NCI-H2029 treated with DMSO at 0.1 percent for 48 hours (cell line): ENCODE measurements around the gene ITGB5.
"Not testable (repeated sequence)": the region's sequence is repeated elsewhere in the genome, so short reads cannot be mapped to it uniquely, and the experiment has no call there.

Experiments used
- DNase-seq: peaks from one replicate; lab custom pipeline; 2025; lab: John Stamatoyannopoulos, UW

ITGB5 gene

DNA sequence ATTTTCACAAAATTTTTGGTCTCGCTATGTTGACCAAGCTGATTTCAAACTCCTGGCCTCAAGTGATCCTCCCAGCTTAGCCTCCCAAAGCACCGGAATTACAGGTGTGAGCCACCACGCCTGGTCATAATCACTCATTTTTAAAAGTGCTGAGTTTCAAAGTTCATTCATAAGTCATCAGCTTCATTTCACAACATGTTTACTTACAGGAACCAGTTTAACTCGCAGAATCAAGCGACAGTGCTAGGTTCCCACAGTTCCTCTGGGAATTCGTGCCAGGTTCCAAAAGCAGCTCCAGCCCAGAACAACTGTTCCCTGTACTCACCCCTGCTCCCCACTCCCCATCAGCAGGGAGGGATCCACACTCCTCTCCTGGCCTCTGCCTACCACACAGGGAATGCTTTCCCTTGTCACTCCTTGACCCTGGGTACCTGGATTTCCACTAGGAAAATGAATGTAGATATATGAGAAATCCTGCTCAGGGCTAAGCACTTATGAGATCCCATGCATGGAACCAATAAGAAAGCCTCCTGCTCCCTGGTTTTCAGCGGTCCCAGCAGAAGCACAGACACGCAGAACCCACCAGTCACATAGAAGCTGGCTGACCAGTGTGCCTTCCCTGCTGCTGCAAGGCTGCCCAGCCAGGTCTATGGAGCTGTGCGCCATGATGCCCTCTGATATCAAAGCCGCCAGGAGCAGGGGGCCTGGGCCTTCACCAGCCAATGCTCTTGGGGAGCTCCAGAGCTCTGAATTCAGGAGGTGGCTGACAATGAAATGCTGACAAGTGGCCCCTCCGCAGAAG lies 72.3 kb downstream of the ITGB5 start:
- no peak for DNase-seq

DNA sequence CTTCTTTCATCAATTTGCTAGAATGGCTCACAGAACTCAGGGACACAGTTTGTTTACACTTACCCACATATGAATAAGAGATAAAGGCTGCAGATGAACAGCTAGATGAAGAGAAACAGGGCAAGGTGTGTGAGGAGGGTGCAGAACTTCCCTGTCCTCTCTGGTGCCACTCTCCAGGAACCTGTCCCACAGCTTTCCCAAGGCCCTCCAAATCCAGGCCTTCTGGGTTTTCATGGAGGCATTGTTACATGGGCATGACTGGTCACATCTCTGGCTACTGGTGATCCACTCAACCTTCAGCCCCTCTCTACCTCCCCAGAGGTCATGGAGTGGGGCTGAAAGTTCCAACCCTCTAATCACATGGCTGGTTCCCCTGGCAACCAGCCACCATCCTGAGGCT lies 73.6 kb downstream of the ITGB5 start:
- no peak for DNase-seq

DNA sequence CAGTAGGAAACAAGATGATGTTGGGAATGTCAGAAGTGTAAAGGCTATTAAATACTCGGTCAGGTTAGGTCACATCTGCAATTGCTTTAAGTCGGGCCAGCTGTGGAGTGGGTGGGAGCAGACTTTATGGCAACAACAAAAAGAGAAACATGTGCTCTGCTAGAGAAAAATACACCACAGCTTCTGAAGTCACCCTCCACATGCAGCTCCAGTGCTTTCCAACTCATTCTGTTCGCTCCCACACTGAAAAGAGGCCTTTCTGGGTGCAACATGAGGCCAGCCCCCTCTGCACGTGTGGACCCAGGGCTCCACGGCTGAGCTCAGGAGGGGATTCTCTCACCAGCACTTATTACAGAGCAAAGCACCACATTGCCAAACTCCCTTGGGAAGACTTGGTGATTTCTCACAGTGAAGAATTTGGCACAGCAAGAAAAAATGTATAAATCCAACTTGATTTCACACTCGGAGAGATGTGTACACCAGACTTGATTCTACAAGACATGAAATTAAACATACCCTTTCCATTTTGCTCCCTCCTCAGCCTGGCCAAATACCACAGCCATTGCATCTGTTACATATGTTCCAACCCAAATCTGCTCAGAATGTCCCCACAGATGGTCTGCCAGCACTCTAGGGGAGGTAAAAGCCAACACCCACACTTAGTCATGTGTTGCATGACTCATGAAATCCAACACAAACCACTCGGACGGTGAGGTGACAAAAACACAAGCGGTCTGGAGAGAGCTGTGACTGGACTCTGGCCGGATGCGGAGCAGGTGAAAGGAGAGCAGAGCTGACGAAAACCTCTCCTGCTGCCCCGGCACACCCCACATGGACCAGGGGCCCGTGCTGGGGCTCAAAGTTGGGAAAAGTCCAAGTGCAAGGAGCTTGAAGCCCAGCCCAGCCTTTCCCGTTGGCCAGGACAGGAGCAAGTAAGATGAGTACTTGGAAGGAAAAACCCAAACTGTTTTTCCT lies 74.6 kb downstream of the ITGB5 start:
- no peak for DNase-seq

- no peak for DNase-seq
These were observed 75.7 kb downstream of the ITGB5 start for GRCh38 chr3:124811436-124811835.

DNA sequence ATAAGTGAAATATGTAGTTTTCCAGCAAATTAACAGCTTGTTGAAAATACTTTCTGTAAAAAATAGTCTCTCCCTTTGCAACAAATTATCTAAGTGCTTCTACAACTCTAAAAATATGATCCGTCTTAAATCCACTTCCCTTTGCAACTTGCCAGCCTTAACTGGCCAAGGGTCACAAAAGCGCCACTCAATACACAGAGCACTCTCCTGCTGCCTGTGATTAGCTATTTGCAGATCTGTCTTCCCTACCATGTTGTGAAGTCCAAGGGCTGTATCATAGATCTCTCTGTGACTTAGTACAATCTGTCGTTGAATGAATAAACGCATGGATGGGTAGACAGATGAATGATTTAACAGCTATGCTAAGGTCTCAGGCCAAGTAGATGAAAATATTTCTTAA lies 76.2 kb downstream of the ITGB5 start:
- no peak for DNase-seq

DNA sequence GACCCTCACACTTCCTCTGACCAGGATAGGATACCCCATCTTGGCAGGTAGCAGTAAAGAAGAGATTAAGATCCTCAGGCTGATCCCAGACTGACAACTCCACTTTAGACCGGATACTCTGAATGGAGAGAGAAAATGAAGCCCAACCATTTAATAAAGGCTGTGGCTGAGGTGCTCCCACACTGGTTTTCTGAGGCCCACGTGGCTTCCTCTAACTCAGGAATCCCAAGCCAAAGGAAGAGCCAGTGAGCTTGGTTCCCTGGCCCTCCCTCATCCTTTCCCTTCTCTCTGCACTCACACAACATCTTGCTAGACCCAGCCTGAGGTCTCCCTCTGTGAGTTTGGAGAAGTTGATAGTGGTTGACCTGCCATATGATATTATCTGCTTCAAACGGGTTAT lies 78.1 kb downstream of the ITGB5 start:
- no peak for DNase-seq

- no peak for DNase-seq
These were observed 81.5 kb downstream of the ITGB5 start for GRCh38 chr3:124805671-124806070.

DNA sequence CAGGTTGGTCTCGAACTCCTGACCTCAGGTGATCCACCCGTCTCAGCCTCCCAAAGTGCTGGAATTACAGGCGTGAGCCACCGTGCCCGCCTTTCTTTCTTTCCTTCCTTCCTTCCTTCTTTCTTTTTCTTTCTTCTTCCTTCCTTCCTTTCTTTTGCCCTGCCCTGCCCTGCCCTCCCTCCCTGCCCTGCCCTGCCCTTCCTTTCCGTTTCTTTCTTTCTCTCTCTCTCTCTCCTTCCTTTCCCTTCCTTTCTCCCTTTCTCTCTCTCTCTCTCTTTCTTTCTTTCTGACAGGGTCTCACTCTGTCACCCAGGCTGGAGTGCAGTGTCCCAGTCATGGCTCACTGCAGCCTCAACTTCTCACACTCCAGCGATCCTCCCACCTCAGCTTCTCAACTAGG lies 82.3 kb downstream of the ITGB5 start:
- no peak for DNase-seq

DNA sequence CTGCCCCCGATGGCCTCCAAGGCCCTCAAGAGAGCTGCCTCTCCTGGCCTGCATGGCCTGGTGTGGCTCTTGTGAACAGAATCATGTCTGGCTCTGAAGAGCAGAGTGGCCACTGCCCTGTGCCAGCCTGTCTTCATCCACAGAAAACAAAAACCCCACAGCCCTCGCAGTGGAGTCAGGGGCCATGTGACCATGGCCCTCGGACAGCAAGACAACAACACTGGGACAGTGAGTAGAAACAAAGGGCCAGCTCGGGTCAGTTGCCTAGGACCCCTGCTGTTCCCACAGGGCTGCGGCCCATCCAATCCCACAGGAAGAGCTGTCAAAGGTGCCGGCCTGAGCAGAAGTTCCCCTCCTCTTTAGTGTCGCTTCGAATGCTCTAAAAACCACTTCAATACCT lies 84.5 kb downstream of the ITGB5 start:
- no peak for DNase-seq

GRCh38 chr3:124802061-124802698 lies 85.0 kb downstream of the ITGB5 start:
- DNase-seq = no peak

DNA sequence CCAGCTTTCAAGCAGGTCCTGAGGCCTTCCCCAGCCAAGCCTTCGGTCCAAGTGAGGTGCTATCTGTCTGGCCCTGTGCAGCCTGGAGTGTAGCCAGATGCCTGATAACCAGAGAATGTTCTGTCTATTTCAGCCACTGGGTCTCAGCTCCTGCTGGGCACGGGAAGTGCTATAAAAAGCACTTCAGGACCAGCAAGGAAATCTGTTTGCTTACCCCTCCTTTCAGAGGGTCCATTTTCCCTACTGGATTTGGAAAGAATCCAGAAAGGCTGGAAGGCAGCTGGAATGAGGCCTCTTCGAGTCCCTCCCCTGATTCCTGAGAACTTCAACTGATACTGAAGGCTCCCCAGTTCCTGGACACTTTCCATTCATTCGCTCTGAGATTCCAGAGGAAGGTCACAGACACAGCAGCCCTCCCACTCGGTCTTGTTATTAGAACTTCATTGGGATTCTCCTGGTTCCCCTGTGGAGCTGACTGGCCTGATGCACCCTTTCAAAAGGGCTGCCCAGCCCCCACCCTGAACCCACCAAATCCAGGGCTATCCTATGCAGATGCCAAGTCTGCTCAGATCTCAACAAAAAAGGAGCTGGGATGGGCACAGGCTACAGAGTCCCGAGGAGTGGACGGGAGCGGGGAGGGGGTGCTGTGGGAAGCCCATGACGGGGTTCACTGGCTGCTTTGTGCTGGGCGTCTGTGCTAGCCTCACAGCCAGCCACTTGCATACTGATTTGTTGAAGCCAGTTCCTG lies 86.5 kb downstream of the ITGB5 start:
- DNase-seq = peak; percentile 37

DNA sequence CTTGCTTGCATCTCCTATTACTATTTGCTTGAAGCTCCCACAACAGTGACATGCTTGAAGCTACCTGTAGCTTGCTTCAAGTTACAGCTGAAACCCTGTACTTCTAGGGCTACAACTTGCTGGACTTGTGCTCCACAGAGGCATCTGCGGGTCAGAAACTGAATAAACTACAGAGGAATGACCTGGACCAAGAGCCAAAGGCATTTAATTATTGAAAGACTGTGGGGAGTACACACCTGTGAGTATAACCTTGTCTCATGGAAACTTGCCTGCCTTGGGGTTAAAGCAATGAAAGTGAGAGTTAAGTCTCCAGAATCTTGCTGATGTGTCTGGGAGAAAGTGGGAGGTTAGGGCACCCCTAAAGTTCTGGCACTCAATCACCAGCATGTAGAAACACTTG lies 87.1 kb downstream of the ITGB5 start:
- no peak for DNase-seq

DNA sequence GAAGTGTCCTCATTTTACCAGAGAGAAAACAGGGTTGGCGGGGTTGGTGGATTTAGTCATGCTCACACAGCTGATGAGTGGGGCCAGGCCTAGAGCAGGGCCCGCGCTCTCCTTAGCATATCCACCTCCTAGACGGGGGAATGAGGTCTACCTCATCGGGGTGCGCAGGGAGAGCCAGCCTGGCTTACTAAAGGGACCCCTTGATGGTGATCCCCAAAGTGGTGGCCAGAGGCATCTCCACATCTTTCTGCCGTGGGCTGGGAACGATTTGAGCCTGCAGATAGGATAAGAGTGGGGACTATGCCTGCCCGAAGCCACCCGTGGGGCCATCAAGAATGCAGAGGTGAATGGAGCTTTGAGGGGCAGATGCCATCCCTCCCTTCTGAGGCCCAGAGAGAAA lies 87.5 kb downstream of the ITGB5 start:
- no peak for DNase-seq

GRCh38 chr3:124797426-124797945 lies 89.7 kb downstream of the ITGB5 start:
- no peak for DNase-seq

GRCh38 chr3:124796477-124796876 lies 90.7 kb downstream of the ITGB5 start:
- DNase-seq = no peak

GRCh38 chr3:124793054-124793739 lies 94.0 kb downstream of the ITGB5 start:
- no peak for DNase-seq

DNA sequence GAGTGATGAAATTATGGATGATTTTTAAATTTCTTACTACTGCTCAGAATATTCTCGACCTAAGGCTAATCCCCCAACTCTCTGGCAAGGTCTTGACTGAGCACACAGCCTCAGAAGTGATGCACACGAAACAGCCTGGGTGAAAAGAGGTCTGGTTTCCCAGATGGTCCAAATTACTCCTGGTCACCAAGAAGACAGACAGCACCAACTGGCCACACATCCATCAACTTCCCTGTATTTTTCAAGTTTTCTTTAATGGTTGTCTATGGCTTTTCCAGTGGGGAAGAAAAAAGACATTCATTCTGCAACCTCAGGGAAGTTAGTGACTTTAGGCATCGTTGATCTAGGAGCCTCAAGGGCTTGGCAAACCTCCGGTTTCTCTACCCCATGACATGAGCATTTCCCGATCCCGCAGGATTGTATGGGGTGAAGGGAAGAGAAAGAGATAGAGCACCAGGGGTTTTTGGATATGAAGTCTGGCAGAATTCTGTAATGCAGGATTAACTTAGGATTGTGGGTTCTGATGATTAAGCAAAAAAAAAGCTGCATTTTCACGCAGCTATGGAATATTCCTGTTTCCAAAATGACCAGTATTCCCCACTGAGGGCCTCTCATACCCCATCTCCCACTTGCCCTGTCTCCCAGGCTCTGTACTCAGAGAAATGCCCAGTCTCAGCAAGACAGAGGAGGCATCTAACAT lies 94.7 kb downstream of the ITGB5 start:
- DNase-seq = no peak

DNA sequence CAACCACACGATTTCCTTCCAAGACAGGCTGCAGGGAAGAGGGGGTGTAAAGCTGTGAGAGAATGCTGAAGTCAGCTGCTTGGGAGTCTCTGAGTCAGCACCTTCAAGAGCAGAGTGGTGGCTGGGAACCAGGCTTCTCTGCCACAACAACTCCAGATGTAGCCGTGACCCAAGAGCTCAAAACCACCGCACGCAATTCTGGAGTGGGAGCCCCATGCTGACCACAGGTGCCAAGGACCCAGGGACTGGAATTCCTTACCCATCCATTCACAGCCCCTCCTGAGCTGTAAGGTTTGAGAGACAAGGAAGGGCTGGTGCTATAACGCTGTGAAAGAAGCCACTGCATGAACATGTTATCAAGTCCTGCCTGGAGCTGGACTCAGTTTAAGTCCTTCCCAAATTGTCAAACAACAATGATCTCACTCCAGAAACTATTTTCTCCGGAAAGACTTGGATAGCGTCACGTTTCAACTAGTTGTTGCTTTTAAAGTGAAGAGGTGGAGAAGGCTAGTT lies 95.5 kb downstream of the ITGB5 start:
- DNase-seq = no peak

- DNase-seq = no peak
These were observed 96.0 kb downstream of the ITGB5 start for GRCh38 chr3:124791142-124791541.

GRCh38 chr3:124789103-124789502 lies 98.1 kb downstream of the ITGB5 start:
- not testable (repeated sequence) for DNase-seq
